A673 (cell line): ENCODE results near the gene GFY.

Source experiments
- EZH2 ChIP-seq: fragments of 200-600 bp; sonication (generic); IDR thresholded peaks from 2 replicates; pipeline ENCODE4 v1.6.1; 2017; ENCODE audit warnings: borderline replicate concordance, low read depth, mild to moderate bottlenecking, mixed read lengths, antibody characterized with exemption, low read length; ENCODE audit not compliant: poor library complexity, severe bottlenecking
- TF ChIP-seq, protein P1 (sequence below): fragments of 300-800, 200-600 bp; sonication (generic); conservative IDR thresholded peaks from 2 replicates; pipeline ENCODE4 v1.5.1; 2017; ENCODE audit warnings: low read depth, mild to moderate bottlenecking, antibody characterized with exemption, low read length, moderate library complexity, mixed read lengths

DNA sequence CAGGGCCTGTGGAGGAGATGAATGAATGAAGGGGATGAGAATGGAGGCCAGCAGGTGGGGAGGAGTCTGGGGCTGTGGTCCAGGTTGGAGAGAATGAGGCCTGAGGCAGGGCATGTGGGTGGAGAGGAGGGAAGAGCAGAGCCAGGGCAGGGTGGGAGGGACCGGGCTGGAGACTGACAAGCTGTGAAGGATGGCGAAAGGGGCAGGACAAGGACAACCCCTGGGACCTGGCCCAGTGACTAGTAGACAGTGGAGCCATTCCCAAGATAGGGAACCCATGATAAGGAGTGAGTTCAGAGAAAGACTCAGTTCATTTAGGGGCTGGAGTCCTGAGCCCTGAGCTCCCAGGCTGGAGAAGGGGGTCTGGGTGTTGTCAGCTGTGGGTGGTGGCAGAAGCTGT is 5.0 kb upstream of the GFY start:
- TF ChIP-seq, protein P1, sequence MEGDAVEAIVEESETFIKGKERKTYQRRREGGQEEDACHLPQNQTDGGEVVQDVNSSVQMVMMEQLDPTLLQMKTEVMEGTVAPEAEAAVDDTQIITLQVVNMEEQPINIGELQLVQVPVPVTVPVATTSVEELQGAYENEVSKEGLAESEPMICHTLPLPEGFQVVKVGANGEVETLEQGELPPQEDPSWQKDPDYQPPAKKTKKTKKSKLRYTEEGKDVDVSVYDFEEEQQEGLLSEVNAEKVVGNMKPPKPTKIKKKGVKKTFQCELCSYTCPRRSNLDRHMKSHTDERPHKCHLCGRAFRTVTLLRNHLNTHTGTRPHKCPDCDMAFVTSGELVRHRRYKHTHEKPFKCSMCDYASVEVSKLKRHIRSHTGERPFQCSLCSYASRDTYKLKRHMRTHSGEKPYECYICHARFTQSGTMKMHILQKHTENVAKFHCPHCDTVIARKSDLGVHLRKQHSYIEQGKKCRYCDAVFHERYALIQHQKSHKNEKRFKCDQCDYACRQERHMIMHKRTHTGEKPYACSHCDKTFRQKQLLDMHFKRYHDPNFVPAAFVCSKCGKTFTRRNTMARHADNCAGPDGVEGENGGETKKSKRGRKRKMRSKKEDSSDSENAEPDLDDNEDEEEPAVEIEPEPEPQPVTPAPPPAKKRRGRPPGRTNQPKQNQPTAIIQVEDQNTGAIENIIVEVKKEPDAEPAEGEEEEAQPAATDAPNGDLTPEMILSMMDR: no peak
- TF ChIP-seq EZH2: no peak
